GM18498 (cell line): ENCODE results near the gene MORN3.

Source experiments
- ATAC-seq: cut with Tn5 transposase; IDR thresholded peaks from one replicate; pipeline ENCODE4 v1.9.1; 2021; ENCODE audit warnings: mild to moderate bottlenecking, moderate library complexity; ENCODE audit not compliant: unreplicated experiment

MORN3 gene

DNA sequence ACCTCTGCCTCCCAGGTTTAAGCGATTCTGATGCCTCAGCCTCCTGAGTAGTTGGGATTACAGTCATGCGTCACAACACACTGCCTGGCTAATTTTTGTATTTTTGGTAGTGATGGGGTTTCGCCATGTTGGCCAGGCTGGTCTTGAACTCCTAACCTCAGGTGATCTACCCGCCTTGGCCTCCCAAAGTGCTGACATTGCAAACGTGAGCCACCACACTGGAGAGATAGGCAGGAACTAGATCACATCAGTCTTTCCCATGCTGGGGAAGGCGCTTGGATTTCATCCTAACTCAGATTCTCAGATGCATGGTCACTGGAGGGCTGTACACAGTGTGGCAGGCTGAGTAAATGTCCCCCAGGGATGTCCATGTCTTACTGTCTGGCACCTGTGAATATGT is 61.2 kb downstream of the MORN3 start:
- ATAC-seq, result no peak

DNA sequence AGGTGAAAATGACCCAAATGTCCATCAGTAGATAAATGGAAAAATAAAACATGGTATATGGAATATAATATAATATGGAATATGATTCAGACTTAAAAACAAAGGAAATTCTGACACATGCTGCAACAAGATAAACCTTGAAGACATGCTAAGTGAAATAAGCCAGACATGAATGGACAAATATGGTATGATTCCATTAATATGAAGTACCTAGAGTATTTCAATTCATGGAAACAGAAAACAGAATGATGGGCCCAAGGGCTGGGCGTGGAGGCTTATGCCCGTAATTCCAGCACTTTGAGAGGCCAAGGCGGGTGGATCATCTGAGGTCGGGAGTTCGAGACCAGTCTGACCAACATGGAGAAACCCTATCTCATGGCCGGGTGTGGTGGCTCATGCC is 65.9 kb downstream of the MORN3 start:
- no peak for ATAC-seq

DNA sequence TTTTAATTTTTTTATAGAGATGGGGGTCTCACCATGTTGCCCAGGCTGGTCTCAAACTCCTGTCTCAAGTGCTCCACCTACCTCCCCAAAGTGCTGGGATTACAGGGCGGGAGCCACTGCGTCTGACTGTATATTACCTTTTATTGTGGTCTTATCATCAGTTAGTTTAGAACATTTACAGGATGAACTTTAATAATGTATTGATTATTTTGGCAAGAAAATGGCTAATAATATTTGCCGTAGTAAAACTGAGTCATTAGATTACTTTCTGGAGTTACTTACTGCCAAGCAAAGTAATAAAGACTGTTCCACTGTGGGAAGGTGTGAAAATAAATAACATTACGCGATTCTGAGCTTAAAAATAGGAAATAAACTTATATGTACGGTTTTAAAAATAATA is 66.7 kb downstream of the MORN3 start:
- ATAC-seq, result no peak

DNA sequence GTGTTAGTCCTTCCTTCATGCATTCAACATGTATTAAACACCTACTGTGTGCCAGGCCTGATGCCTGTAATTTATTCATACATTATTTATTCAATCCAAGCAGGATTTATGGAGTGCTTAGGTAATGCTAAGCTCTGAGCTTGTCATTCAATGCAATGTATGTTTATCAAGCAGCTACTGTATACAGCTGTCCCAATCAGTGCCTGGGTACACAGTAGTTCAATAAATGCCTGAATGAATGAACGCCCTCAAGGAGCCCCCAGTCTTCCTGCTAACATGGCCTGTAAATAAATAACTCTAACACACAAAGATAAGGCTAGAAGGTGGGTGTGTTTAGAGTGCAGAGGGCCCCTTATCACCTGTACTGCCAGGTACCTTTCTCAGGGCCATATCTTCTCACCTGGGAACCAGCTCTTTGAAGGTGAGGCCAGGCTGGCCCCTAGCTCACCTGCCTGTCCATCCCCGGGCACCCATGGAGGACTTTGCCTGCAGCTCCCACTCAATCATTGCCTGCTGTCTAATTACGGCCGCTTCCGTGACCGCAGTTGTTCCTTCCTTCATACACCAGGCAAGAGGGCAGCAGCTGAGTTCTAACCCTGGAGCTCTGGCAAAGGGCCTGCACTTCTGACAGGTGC is 68.6 kb downstream of the MORN3 start:
- ATAC-seq, result no peak
